ENCODE measurements around the gene PTPRH.

- TF ChIP-seq POLR2A (IDR thresholded peaks at IDR 0.05) (no peak), CTCF (IDR thresholded peaks at IDR 0.05) (no peak)
Measured at GRCh38 chr19:55157064-55157908, 52.0 kb downstream of the PTPRH start, which contains the start of gene TNNI3.

Data from right lobe of liver (tissue), 4 donors.